Thyroid gland (tissue), 4 donors: ENCODE results near the gene COL4A1.

ENCODE experiments used
- CTCF ChIP-seq, 6 experiments: fragments of 200-600 bp in 3 of 6; fragments of 450-650 bp in 3 of 6; sonication (generic) in 3 of 6; IDR thresholded peaks; one replicate each; pipeline ENCODE4 v1.5.1; 2016 to 2019; ENCODE audit warnings: antibody characterized with exemption in 6 of 6, mild to moderate bottlenecking in 2 of 6, inconsistent platforms in 1 of 6, moderate library complexity in 1 of 6
- POLR2A ChIP-seq, 2 donors: fragments of 450-650 bp; IDR thresholded peaks; one replicate each; pipeline ENCODE4 v1.6.1; 2017; ENCODE audit warnings: antibody characterized with exemption in 2 of 2, mild to moderate bottlenecking in 2 of 2, moderate library complexity in 1 of 2

- TF ChIP-seq CTCF (IDR thresholded peaks at IDR 0.05), result no peak
- no peak for TF ChIP-seq POLR2A (IDR thresholded peaks at IDR 0.05)
Measured at GRCh38 chr13:110217085-110217484, 89.9 kb downstream of the COL4A1 start.
